ENCODE measurements around the gene PHETA2.
"Not testable (repeated sequence)": the region's sequence is repeated elsewhere in the genome, so short reads cannot be mapped to it uniquely, and the experiment has no call there.

Gene PHETA2

DNA sequence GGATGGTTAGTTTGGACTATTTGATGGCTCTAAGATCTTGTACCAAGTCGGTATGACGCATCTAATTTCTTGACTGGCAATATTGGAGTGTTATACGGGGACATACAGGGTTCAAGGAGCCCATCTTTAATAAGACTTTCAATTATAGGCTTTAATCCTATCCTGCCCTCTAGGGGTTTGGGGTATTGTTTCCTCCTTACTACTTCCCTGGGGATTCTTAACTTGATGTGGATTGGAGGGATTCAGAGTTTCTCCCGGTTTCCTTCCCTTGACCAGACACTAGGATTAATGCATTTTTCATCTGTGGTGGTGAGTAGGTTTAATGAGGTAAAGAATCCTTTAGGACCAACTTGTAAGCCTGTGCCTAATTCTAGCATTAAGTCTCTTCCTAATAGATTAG is 37.8 kb downstream of the PHETA2 start:
- no peak for DNase-seq

DNA sequence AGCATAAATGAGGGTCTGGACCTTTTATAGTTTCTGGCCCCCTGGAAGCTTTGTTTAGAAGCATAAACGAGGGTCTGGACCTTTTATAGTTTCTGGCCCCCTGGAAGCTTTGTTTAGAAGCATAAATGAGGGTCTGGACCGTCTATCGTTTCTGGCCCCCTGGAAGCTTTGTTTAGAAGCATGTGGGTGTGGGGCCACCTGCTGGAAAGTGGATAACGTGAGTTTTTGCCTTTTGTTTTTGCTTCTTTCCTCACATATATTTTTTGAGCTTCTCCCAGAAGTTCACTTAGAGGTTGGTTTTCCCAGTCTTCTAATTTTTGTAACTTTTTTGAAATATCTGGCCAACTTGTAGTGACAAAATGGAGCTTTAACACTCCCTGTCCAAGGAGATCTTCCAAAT is 38.7 kb downstream of the PHETA2 start:
- peak in 1 of 3 donors; percentile 9 for DNase-seq

DNA sequence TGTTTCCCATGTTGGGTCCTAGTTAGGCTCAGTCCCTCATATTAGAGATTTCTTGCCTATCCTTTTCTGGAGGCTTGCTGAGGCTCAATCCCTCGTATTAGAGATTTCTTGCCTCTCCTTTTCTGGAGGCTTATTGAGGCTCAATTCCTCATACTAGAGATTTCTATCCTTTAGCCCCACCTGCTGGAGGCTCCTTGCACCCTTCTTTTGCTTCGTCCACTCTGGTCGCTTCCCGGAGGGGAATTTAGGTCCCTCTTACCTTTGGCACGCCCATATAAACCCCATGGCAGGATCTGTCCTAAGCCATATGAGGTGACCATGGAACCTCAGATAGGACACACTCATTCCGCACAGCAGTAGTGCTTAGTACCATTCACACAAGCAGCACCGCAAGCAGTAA is 40.7 kb downstream of the PHETA2 start:
- peak in 2 of 3 donors; percentile 24 to 37 for DNase-seq

DNA sequence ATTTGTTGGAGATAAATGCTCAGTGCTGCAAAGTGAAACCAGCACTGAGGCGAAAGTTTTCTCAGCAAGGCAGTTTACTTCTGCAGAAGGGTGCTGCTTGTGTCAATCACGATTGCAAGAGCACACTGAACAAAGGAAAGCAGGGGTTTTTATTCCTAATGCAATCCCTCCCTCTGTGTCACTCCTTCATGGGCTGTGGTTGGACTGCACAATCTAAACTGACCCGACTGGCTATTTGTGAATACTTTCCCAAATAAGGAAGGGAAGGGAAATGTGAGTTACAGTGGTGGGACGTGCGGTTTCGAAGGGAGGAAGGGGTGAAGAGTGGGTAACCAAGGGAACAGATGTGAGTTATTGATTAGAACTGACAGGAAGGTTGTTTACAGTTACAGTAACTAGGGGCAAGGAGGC is 41.4 kb downstream of the PHETA2 start:
- not testable (repeated sequence) for DNase-seq

DNA sequence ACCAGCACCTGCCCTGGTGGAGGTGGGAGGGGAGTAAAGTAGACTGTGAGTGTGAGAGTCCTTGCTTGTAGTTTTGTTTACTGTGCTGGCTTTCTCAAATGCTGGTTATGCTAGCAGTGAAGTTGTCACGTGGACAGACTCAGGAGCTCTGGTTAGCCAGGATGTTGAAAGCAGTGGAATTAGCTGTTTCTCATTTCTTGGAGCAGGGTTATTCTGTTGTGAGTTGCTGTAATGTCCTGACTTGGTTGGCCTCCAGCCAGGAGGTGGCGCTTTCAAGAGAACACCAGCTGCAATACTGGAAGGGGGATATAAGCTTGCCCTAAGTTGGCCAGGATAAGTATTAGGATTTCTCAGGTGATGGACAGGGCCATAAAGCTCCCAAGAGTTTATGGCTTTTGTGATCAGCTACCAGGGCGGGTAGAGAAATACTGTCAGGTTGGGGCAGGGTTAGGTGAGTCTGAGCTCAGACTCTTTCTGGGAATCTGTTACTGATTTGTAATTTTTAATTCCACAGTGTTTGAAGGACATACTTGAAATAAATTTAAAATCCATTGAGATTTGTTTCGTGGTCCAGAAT is 42.9 kb downstream of the PHETA2 start:
- no peak for DNase-seq

DNA sequence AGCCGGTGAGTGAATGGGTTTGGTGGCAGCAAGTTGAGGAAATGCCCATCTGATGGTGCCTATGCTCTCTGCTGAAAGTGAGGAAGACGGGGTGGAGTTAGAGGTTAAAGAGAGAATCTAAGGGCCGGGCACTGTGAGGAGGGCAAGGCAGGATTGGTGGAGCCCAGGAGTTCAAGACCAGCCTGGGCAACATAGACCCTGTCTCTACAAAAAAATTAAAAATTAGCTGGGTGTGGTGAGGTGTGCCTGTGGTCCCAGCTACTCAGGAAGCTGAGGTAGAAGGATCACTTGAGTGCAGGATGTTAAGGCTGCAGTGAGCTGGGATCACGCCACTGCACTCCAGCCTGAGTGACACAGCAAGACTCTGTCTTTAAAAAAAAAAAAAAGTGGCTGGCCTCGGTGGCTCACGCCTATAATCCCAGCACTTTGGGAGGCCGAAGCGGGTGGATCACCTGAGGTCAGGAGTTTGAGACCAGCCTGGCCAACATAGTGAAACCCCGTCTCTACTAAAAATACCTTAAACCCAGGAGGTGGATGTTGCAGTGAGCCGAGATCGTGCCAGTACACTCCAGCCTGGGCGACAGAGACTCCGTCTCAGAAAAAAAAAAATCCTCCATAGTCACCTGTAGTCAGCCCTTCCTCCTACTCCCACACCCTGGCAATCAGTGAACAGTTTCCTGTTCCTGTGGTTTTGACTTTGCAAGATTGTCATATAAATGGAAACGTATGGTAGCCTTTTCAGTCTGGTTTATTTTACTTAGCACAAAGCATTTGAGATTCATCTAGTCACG is 46.4 kb downstream of the PHETA2 start:
- peak in 2 of 3 donors; percentile 11 to 12 for DNase-seq

DNA sequence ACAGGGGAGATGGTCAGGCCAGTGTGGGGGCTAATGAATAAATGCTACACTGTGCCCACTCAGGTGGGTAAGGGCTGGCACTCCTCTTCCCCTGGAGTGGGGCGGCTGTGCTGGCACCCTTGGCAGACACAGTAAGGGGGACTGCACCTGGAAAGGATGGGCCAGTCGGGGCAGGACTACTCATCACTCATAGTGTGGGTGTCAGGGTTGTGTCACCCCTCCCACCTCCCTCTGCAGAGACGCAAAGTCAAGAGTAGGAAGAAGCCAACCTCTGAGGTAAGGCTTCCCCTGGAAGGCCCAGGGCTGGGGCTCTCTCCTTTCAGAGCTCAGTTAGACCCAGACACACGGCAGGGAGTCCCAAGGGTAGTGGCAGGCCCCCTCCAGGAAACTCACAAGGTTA is 49.5 kb downstream of the PHETA2 start:
- not testable (repeated sequence) for DNase-seq

DNA sequence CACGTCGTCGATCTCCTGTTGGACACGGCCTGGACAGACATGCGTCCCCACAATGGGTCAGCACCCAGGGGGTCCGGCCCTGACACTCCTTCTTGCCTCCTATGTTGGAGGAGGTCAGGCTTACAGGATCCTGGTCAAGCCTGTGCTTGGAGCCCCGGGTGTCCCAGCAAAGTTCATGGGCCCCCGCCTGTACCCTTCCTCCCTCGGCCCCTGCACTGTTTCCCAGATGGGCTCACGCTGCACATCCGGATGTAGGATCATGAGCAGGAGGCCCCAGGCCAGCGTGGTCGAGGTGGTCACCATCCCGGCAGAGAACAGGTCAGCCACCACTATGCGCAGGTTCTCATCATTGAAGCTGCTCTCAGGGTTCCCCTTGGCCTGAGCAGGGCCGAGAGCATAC is 53.6 kb downstream of the PHETA2 start:
- no peak for DNase-seq

DNA sequence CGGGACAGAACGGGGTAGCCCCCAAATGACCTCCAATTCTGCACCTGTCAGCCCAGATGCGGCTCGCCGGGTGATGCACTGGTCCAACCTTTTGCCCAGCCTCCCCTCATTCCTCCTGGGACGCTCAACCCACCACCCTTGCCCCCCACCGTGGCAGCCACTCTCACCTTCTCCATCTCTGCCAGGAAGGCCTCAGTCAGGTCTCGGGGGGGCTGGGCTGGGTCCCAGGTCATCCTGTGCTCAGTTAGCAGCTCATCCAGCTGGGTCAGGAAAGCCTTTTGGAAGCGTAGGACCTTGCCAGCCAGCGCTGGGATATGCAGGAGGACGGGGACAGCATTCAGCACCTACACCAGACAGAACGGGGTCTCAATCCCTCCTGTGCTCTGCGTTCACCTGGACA is 54.0 kb downstream of the PHETA2 start:
- not testable (repeated sequence) for DNase-seq

Measured in suppressor macrophage treated with lipopolysaccharide for 1 hour (primary cell).